Ovary (tissue), 9 donors: Measurements from ENCODE around the gene PTH2R. TPM values are rescaled to one million over a fixed set of nuclear protein-coding genes. Genes with fewer than 3 reads are reported as not detected.

Experiments used
- DNase-seq, 5 donors: peaks; one replicate each; pipeline ENCODE4 v3.0.0-alpha.2; 2019 to 2020
- H3K27ac ChIP-seq, 2 donors: fragments of 200-600 bp; one replicate each; pipeline versions ENCODE4 v1.5.1 to v1.8.0; 2019 to 2022
- H3K27me3 ChIP-seq: fragments of 200-600 bp; one replicate; pipeline ENCODE4 v1.8.0; 2022
- H3K36me3 ChIP-seq: fragments of 200-600 bp; sonication (generic); one replicate; pipeline ENCODE4 v1.5.1; 2019
- H3K4me1 ChIP-seq: one replicate; pipeline ENCODE4 v1.8.1; 2013; ENCODE audit warnings: mild to moderate bottlenecking, moderate library complexity; ENCODE audit not compliant: insufficient read depth
- H3K4me3 ChIP-seq: fragments of 200-600 bp; sonication (generic); one replicate; pipeline ENCODE4 v1.5.1; 2017
- H3K9me3 ChIP-seq, 2 donors: fragments of 200-600 bp in 1 of 2; sonication (generic) in 1 of 2; one replicate each; pipeline versions ENCODE4 v1.5.1 to v1.8.1; 2013 to 2019; ENCODE audit warnings: mild to moderate bottlenecking in 1 of 2, moderate library complexity in 1 of 2
- CTCF ChIP-seq, 3 donors: fragments of 450-650 bp in 2 of 3; fragments of 200-600 bp in 1 of 3; IDR thresholded peaks; one replicate each; pipeline versions ENCODE4 v1.5.1 to v1.8.0; 2016 to 2022; ENCODE audit warnings: antibody characterized with exemption in 3 of 3, mild to moderate bottlenecking in 1 of 3
- EP300 ChIP-seq: sonication (generic); formaldehyde crosslinking; IDR thresholded peaks from one replicate; pipeline ENCODE4 v1.6.1; 2017; ENCODE audit warnings: antibody characterized with exemption
- POLR2A ChIP-seq: fragments of 450-650 bp; IDR thresholded peaks from one replicate; pipeline ENCODE4 v1.6.1; 2017; ENCODE audit warnings: antibody characterized with exemption, mild to moderate bottlenecking, moderate library complexity
- WGBS, 3 donors: extraction: QIAGEN DNeasy Blood & Tissue Kit in 1 of 3; methylation state at CpG; one replicate each; pipeline versions ENCODE4 v1.1.5 to v1.1.7; 2013 to 2017; 5-methylcytosine and 5-hydroxymethylcytosine counted together
- intact Hi-C, 4 donors: fragments of 100-400 bp; cut with DNase I; formaldehyde crosslinking; loops; one replicate each; pipeline versions ENCODE4 v1.11.0 to v1.15.1; 2022 to 2023
- polyA plus RNA-seq, 2 donors: library from polyadenylated mRNA; stranded (reverse); fragments of 200-250 nt in 1 of 2; fragments of 350-450 nt in 1 of 2; fragmentation: Illumina TruSeq in 1 of 2; extraction: RNeasy Lipid Tissue Mini Kit (QIAGEN cat#74804) in 1 of 2; gene quantifications; one replicate each; pipeline ENCODE4 v1.2.3, GENCODE V29; 2013 to 2014
- total RNA-seq, 7 donors: library from RNA; depleted of rRNA in 2 of 7; stranded (reverse); fragments of >200 nt in 2 of 7; fragmentation: NEBNext Ultra II Directional in 3 of 7; extraction: Animal tissue kit (Norgen Biotek cat#: 25700) in 3 of 7; gene quantifications; one replicate each; pipeline versions ENCODE4 v1.1.0 to v1.2.4, GENCODE V29; 2016 to 2023
- donor health status: DM: no; HTN: no; CAD: no; lungs with moderate emphysema.
- donor health status: DM: no; HTN: no; CAD: no.
- donor health status: Bipolar disorder and iron deficiency.
- donor health status: DM: yes; HTN: yes; CAD: no.
- donor health status: DM: no; HTN: no; CAD: no.
- donor health status: DM: yes; HTN: yes; CAD: no.

Gene PTH2R
- total and polyA plus RNA-seq, 9 donors, result 0.05 to 0.08 (median 0.07) TPM; not detected in 6

GRCh38 chr2:208454861-208455260 is 48.3 kb downstream of the PTH2R start:
- H3K27me3 ChIP-seq, result no peaks in the 10 kb centered on the region
- H3K4me3 ChIP-seq, result no peak overlapping the region
- H3K4me1 ChIP-seq, result no peaks in the 10 kb centered on the region
- no peaks in the 10 kb centered on the region for H3K9me3 ChIP-seq
- no peak overlapping the region for H3K27ac ChIP-seq
- TF ChIP-seq CTCF (IDR thresholded peaks at IDR 0.05), result no peak
- TF ChIP-seq EP300, result no peak
- TF ChIP-seq POLR2A, result no peak
- H3K36me3 ChIP-seq, result no peaks in the 10 kb centered on the region
- DNase-seq, result no peak
- intact Hi-C loops, result no loop called here

- Histone ChIP-seq H3K9me3 (no peaks in the 10 kb centered on the region), H3K27me3 (no peaks in the 10 kb centered on the region), H3K4me3 (no peak overlapping the region), H3K27ac (no peak overlapping the region), H3K36me3 (no peaks in the 10 kb centered on the region), H3K4me1 (peaks cover 1% of the 10 kb centered on the region)
- intact Hi-C loops, result no loop called here
- 72 to 81% (median 80%) methylated on average over 3 of the region's 3 CpGs for WGBS, 3 donors
- TF ChIP-seq POLR2A (no peak), CTCF (IDR thresholded peaks at IDR 0.05) (no peak), EP300 (no peak)
- DNase-seq, result no peak
Measured at GRCh38 chr2:208463721-208464120, 57.1 kb downstream of the PTH2R start.

- Histone ChIP-seq H3K4me1 (peaks cover 1% of the 10 kb centered on the region), H3K4me3 (no peak overlapping the region), H3K9me3 (no peaks in the 10 kb centered on the region), H3K27ac (no peak overlapping the region), H3K27me3 (no peaks in the 10 kb centered on the region), H3K36me3 (no peaks in the 10 kb centered on the region)
- no peak for DNase-seq
- TF ChIP-seq POLR2A (no peak), CTCF (IDR thresholded peaks at IDR 0.05) (no peak), EP300 (no peak)
- intact Hi-C loops, result no loop called here
- 87 to 91% (median 87%) methylated on average over 8 of the region's 8 CpGs for WGBS, 3 donors
Measured at GRCh38 chr2:208464205-208464604, 57.6 kb downstream of the PTH2R start.

GRCh38 chr2:208466151-208466919 is 59.7 kb downstream of the PTH2R start:
- 9 to 16% (median 13%) methylated on average over 6 of the region's 6 CpGs for WGBS, 3 donors
- H3K27me3 ChIP-seq, result no peaks in the 10 kb centered on the region
- TF ChIP-seq POLR2A (no peak), EP300 (no peak), CTCF (IDR thresholded peaks at IDR 0.05) (peak in 1 of 3 donors; percentile 17)
- no peaks in the 10 kb centered on the region for H3K9me3 ChIP-seq
- H3K4me1 ChIP-seq, result peaks cover 1% of the 10 kb centered on the region
- H3K4me3 ChIP-seq, result no peak overlapping the region
- no peaks in the 10 kb centered on the region for H3K36me3 ChIP-seq
- intact Hi-C loops, result no loop called here
- no peak overlapping the region for H3K27ac ChIP-seq
- DNase-seq, result no peak
